OCI-LY7 (cell line): ENCODE results near the gene ANO10.
"Not testable (repeated sequence)": the region's sequence is repeated elsewhere in the genome, so short reads cannot be mapped to it uniquely, and the experiment has no call there.

Source experiments
- EZH2phosphoT487 ChIP-seq: fragments of 200-600 bp; sonication (generic); IDR thresholded peaks from 2 replicates; pipeline ENCODE4 v1.6.1; 2018; ENCODE audit warnings: low read depth, borderline replicate concordance, mild to moderate bottlenecking, mixed run types, antibody characterized with exemption, low read length, moderate library complexity, mixed read lengths
- TF ChIP-seq, protein P1 (sequence below): fragments of 200-600 bp; sonication (generic); conservative IDR thresholded peaks from 2 replicates; pipeline ENCODE4 v1.5.1; 2014; ENCODE audit warnings: mild to moderate bottlenecking, antibody characterized with exemption, low read length, moderate library complexity, mixed read lengths

DNA sequence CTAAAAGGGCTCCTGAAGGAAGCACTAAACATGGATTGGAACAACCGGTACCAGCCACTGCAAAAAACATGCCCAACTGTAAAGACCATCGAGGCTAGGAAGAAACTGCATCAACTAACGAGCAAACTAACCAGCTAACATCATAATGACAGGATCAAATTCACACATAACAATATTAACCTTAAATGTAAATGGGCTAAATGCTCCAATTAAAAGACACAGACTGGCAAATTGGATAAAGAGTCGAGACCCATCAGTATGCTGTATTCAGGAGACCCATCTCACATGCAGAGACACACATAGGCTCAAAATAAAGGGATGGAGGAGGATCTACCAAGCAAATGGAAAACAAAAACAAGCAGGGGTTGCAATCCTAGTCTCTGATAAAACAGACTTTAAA lies 28.2 kb downstream of the ANO10 start:
- TF ChIP-seq, protein P1, sequence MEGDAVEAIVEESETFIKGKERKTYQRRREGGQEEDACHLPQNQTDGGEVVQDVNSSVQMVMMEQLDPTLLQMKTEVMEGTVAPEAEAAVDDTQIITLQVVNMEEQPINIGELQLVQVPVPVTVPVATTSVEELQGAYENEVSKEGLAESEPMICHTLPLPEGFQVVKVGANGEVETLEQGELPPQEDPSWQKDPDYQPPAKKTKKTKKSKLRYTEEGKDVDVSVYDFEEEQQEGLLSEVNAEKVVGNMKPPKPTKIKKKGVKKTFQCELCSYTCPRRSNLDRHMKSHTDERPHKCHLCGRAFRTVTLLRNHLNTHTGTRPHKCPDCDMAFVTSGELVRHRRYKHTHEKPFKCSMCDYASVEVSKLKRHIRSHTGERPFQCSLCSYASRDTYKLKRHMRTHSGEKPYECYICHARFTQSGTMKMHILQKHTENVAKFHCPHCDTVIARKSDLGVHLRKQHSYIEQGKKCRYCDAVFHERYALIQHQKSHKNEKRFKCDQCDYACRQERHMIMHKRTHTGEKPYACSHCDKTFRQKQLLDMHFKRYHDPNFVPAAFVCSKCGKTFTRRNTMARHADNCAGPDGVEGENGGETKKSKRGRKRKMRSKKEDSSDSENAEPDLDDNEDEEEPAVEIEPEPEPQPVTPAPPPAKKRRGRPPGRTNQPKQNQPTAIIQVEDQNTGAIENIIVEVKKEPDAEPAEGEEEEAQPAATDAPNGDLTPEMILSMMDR, result not testable (repeated sequence)
- TF ChIP-seq EZH2phosphoT487, result not testable (repeated sequence)
